Glomerular endothelial cell (primary cell): ENCODE data around the gene ZBTB43. TPM values are rescaled to one million over a fixed set of nuclear protein-coding genes. Genes with fewer than 3 reads are reported as not detected.
"Not testable (repeated sequence)": the region's sequence is repeated elsewhere in the genome, so short reads cannot be mapped to it uniquely, and the experiment has no call there.

Experiments used
- DNase-seq: peaks from one replicate; pipeline ENCODE4 v3.0.0-alpha.2; 2011; ENCODE audit warnings: low read depth, low spot score; ENCODE audit errors: extremely low read depth
- total RNA-seq: library from RNA; depleted of rRNA; stranded (reverse); fragments of >200 nt; gene quantifications from 2 replicates; pipeline ENCODE4 v1.2.3, GENCODE V29; 2015

Gene ZBTB43, protein sequence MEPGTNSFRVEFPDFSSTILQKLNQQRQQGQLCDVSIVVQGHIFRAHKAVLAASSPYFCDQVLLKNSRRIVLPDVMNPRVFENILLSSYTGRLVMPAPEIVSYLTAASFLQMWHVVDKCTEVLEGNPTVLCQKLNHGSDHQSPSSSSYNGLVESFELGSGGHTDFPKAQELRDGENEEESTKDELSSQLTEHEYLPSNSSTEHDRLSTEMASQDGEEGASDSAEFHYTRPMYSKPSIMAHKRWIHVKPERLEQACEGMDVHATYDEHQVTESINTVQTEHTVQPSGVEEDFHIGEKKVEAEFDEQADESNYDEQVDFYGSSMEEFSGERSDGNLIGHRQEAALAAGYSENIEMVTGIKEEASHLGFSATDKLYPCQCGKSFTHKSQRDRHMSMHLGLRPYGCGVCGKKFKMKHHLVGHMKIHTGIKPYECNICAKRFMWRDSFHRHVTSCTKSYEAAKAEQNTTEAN
- total RNA-seq = 6.0 and 7.1 TPM in 2 replicates

GRCh38 chr9:126804696-126805553 lies at the start of gene ZBTB43:
Gene ZBTB43 (plus strand): TSS chr9:126805040. CDS start chr9:126832510, 27,470 bp downstream.
- DNase-seq = peak; percentile 61

GRCh38 chr9:126755317-126755875 lies 49.4 kb upstream of the ZBTB43 start:
- DNase-seq = no peak

DNA sequence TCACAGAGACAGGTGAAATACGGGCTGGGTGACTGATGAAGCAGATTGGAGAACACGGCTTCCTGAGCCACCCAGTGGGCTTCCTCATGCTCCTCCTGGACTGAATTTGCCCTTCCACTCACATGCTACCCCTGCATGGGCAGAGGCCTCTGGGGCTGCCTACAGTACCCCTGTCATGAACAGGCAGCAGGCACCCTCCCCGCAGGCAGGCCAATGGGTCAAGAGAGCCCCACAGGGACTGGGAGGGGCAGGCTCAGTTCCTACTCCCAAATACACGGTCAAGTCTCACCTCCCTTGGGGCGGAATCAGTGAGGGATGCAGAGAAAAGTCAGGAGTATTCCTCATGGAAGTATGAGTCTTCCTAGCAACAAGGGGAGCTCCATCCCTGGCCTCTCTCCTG lies 48.6 kb upstream of the ZBTB43 start:
- DNase-seq = no peak

DNA sequence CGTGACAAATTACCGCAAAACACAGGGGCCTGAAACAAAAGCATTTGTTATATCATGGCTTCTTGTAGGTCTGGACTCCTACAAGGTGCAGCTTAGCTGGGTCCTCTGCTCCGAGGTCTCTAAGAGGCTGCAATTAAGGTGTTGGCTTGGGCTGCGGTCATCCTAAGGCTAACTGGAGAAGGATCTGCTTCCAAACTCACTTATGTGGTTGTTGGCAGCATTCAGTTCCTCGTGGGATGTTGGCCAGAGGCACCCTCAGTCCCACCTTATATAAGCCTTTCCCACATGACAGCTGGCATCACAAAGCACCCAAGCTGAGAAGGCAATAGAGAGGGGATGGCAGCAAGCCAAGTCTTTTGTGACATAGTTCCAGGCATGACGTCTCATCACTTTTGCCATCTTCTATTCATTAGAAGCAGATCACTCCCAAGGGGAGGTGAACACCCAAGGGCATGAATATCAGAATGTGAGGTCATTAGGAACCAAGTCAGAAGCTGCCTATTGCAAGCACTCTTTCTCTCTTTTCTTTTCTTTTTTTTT lies 47.9 kb upstream of the ZBTB43 start:
- no peak for DNase-seq

- DNase-seq = no peak
Measured at GRCh38 chr9:126758916-126759585, 45.8 kb upstream of the ZBTB43 start.

DNA sequence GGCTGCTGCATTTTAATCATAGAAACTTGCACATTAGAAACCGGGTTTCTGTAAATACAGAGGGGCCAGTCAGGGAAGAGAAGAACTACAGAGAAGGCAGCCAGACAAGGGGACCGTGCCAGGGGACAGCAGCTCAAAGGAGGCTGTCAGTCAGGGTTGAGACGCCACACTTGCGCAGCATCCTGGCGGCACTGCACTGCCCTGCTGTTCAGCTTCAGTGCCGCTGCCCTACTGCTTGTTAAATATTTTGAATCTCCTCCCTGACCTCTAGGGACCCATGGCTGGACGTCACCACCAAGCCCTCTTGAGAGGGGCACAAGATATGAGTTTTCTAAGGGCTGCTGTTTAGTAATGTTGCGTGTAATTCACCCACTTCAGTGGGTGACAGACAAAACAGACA lies 43.6 kb upstream of the ZBTB43 start:
- no peak for DNase-seq

- peak; percentile 2 for DNase-seq
Measured at GRCh38 chr9:126763130-126763764, 41.6 kb upstream of the ZBTB43 start.

DNA sequence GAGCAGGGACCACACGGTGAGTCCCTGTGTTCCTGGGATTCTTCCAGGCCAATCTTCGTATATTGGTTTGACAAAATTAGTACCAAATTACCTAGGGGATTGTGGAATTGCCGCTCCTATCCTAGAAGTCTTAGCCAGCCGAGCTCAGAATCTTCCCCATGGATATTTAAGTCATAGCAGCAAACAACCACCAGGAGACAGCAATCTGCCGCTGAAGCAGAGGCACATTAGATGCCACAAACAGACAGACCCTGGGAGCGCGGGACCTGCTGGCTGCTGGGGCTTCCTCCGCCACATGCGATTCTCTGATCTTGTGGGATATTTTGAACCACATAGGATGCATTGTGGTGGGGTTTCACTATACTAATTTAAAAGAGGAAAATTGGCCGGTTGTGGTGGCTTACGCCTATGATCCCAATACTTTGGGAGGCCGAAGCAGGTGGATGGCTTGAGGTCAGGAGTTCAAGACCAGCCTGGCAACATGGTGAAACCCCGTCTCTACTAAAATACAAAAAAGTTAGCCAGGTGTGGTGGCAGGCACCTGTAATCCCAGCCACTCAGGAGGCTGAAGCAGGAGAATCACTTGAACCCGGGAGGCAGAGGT lies 31.7 kb upstream of the ZBTB43 start:
- no peak for DNase-seq

GRCh38 chr9:126775926-126776325 lies 28.9 kb upstream of the ZBTB43 start:
- DNase-seq = no peak

- no peak for DNase-seq
Measured at GRCh38 chr9:126777733-126778132, 27.1 kb upstream of the ZBTB43 start.

- no peak for DNase-seq
Measured at GRCh38 chr9:126778141-126778540, 26.7 kb upstream of the ZBTB43 start.

GRCh38 chr9:126778696-126779095 lies 26.1 kb upstream of the ZBTB43 start:
- not testable (repeated sequence) for DNase-seq

GRCh38 chr9:126781186-126782052 lies 23.4 kb upstream of the ZBTB43 start:
- no peak for DNase-seq

DNA sequence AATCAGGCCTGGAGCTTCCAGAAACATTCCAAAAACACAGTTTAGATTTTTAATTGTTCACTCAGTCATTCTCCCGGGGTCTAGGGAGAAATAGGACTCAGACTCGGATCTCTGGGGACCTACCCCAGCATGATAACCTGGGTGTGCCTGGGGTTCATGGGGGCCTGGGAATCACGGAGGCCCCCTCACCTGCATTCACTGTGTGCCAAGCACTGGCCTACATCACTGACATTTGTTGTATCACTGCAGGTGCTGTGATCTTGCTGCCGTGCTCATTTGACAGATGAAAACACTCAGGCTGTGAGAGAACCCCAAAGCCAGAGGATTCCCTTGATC lies 22.8 kb upstream of the ZBTB43 start:
- DNase-seq = no peak

DNA sequence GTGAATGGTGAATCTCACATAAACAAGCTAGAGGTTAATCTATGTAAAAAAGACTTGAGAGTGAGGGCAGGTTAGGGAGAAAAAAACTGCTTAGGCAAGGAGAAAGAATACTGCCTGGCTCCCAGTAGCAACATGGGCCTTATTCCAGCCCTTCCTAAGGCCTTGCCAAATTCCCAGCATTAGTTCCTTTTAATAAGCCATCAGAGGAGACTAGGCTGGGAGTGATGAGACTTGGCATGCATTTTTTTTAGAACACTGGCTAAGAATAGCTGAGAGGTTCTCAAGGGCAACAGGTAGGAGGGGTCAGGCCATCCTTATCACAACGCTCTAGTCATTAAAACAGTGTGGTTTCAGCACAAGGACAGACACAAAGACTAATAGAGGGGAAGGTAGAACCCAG lies 20.9 kb upstream of the ZBTB43 start:
- no peak for DNase-seq

DNA sequence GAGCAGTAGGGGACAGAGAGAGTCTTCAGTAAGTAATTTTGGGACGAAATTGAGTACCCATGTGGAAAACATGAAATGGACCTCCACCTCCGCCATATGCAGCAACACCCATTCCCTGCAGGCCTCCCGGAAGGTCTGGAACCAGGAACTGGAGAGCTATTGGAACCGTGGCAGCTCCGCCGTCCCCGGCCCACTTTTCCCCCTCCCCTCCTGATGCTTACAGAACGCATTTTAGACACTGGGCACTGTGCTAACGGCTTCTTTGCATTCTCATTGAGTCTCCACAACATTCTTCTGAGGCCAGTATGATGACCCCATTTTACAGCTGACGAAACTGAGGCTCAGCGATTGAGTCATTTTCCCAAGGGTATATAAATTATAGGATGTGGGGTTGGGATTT lies 20.4 kb upstream of the ZBTB43 start:
- no peak for DNase-seq

- DNase-seq = not testable (repeated sequence)
Measured at GRCh38 chr9:126784841-126785240, 20.0 kb upstream of the ZBTB43 start.

GRCh38 chr9:126788046-126788445 lies 16.8 kb upstream of the ZBTB43 start:
- no peak for DNase-seq
